HepG2 (cell line): Measurements from ENCODE around the gene AZU1. TPM values are rescaled to one million over a fixed set of nuclear protein-coding genes. Genes with fewer than 3 reads are reported as not detected.
A peak's percentile ranks its signal among the peaks of the same experiment; 100 is the strongest.

Source experiments
- ATF2 ChIP-seq: sonication (generic); formaldehyde crosslinking; IDR thresholded peaks from 2 replicates; pipeline ENCODE4 v1.4.0; 2020; ENCODE audit warnings: missing genetic modification reagents
- ETS1 ChIP-seq: sonication (generic); formaldehyde crosslinking; IDR thresholded peaks from 2 replicates; pipeline ENCODE4 v1.4.0; 2020; ENCODE audit warnings: missing genetic modification reagents
- HINFP ChIP-seq: sonication (generic); formaldehyde crosslinking; IDR thresholded peaks from 2 replicates; pipeline ENCODE4 v1.4.0; 2020; ENCODE audit warnings: low read depth, mild to moderate bottlenecking, missing genetic modification reagents
- KMT2B ChIP-seq: IDR thresholded peaks from 2 replicates; pipeline ENCODE4 v1.6.1; 2016; ENCODE audit warnings: missing genetic modification reagents, missing compliant biosample characterization
- MEIS2 ChIP-seq: sonication (generic); formaldehyde crosslinking; IDR thresholded peaks from 2 replicates; pipeline ENCODE4 v1.9.0; 2021; ENCODE audit warnings: mild to moderate bottlenecking, missing genetic modification reagents
- MTERF4 ChIP-seq: sonication (generic); formaldehyde crosslinking; IDR thresholded peaks from 2 replicates; pipeline ENCODE4 v1.8.0; 2023; ENCODE audit warnings: mild to moderate bottlenecking, missing genetic modification reagents
- NCOA1 ChIP-seq: sonication (generic); formaldehyde crosslinking; IDR thresholded peaks from 2 replicates; pipeline ENCODE4 v1.9.0; 2021; ENCODE audit warnings: missing genetic modification reagents
- PHF20 ChIP-seq: sonication (generic); formaldehyde crosslinking; IDR thresholded peaks from 2 replicates; pipeline ENCODE4 v1.5.0; 2020; ENCODE audit warnings: mild to moderate bottlenecking, missing genetic modification reagents
- RNF219 ChIP-seq: sonication (generic); formaldehyde crosslinking; IDR thresholded peaks from 2 replicates; pipeline ENCODE4 v1.5.0; 2020; ENCODE audit warnings: mild to moderate bottlenecking, missing genetic modification reagents
- SMC3 ChIP-seq: IDR thresholded peaks from 2 replicates; pipeline ENCODE4 v1.6.1; 2011; ENCODE audit warnings: low read length, improper control_type of control experiment
- SRF ChIP-seq: IDR thresholded peaks from 2 replicates; pipeline ENCODE4 v1.6.1; 2011; ENCODE audit warnings: mild to moderate bottlenecking, low read depth, low read length, moderate library complexity
- TEF ChIP-seq: sonication (generic); formaldehyde crosslinking; IDR thresholded peaks from 2 replicates; pipeline ENCODE4 v1.5.0; 2020; ENCODE audit warnings: missing genetic modification reagents
- ZBTB4 ChIP-seq: sonication (generic); formaldehyde crosslinking; IDR thresholded peaks from 2 replicates; pipeline ENCODE4 v1.4.0; 2020; ENCODE audit warnings: missing genetic modification reagents, mild to moderate bottlenecking, borderline replicate concordance
- ZNF563 ChIP-seq: sonication (generic); formaldehyde crosslinking; IDR thresholded peaks from 2 replicates; pipeline ENCODE4 v1.8.0; 2022; ENCODE audit warnings: mild to moderate bottlenecking, moderate library complexity, missing genetic modification reagents
- ZSCAN9 ChIP-seq: IDR thresholded peaks from 2 replicates; pipeline ENCODE4 v1.6.1; 2016; ENCODE audit warnings: borderline replicate concordance
- polyA plus RNA-seq, 8 experiments: library from polyadenylated mRNA; depleted of rRNA in 3 of 8; stranded (reverse) in 7 of 8; unstranded in 1 of 8; fragments of >200 nt; fragmentation: Illumina TruSeq in 4 of 8; extraction: Trizol in 4 of 8; gene quantifications; 2 replicates each; pipeline versions ENCODE4 v1.2.1 to v1.2.3, GENCODE V29; 2011 to 2016; ENCODE audit warnings: low read depth in 4 of 8, missing spikeins in 1 of 8, mixed read lengths in 1 of 8; ENCODE audit not compliant: insufficient read depth in 1 of 8
- total RNA-seq, 5 experiments: library from RNA; depleted of rRNA; stranded (reverse); fragments of >200 nt; fragmentation: Illumina TruSeq; extraction: Trizol; gene quantifications; 2 replicates each; pipeline ENCODE4 v1.2.3, GENCODE V29; 2016; ENCODE audit warnings: low read depth in 1 of 5

AZU1 gene
- total and polyA plus RNA-seq, 2 of the 13 experiments (the other 11 are each of a cell fraction or from before 2014, with no cell fraction given): not detected

- peak; percentile 92; the same call in 1 of the 2 replicates for TF ChIP-seq ETS1
- TF ChIP-seq MEIS2: peak; percentile 78; the same call in 1 of the 2 replicates
- peak; percentile 75 for TF ChIP-seq KMT2B (CRISPR knock-in tag)
- peak; percentile 34; the same call in 1 of the 2 replicates for TF ChIP-seq ZNF563 (CRISPR knock-in tag)
- peak; percentile 69; the same call in 1 of the 2 replicates for TF ChIP-seq TEF
- no peak for TF ChIP-seq SRF
- TF ChIP-seq ZSCAN9 (CRISPR knock-in tag): peak; percentile 96
- peak; percentile 21; the same call in 1 of the 2 replicates for TF ChIP-seq ZBTB4 (CRISPR knock-in tag)
- TF ChIP-seq SMC3: no peak
- no peak for TF ChIP-seq MTERF4 (CRISPR knock-in tag)
- TF ChIP-seq NCOA1 (CRISPR knock-in tag): no peak
- no peak for TF ChIP-seq RNF219
- TF ChIP-seq ATF2: peak; percentile 79
- 0 out of 2 replicates have a peak, but pooled peaks have one; percentile 56 for TF ChIP-seq HINFP
- no peak for TF ChIP-seq PHF20
Measured at GRCh38 chr19:778910-779653, 48.6 kb upstream of the AZU1 start (continued).
